HG03060 (cell line): ENCODE measurements around the gene ELMO3.

Experiments used
- ATAC-seq: cut with Tn5 transposase; IDR thresholded peaks from one replicate; pipeline ENCODE4 v1.9.1; 2021; ENCODE audit warnings: low read depth, moderate number of reproducible peaks; ENCODE audit not compliant: unreplicated experiment

Gene ELMO3, protein sequence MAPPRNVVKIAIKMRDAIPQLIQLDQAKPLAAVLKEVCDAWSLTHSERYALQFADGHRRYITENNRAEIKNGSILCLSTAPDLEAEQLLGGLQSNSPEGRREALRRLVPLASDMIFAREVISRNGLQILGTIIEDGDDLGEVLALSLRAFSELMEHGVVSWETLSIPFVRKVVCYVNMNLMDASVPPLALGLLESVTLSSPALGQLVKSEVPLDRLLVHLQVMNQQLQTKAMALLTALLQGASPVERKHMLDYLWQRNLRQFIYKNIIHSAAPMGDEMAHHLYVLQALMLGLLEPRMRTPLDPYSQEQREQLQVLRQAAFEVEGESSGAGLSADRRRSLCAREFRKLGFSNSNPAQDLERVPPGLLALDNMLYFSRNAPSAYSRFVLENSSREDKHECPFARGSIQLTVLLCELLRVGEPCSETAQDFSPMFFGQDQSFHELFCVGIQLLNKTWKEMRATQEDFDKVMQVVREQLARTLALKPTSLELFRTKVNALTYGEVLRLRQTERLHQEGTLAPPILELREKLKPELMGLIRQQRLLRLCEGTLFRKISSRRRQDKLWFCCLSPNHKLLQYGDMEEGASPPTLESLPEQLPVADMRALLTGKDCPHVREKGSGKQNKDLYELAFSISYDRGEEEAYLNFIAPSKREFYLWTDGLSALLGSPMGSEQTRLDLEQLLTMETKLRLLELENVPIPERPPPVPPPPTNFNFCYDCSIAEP

GRCh38 chr16:67199011-67199807, at the start of gene ELMO3:
ELMO3 (plus strand) TSS chr16:67199131; CDS start chr16:67199327, 196 bp downstream.
- ATAC-seq, result no peak

GRCh38 chr16:67149276-67150046, 49.5 kb upstream of the ELMO3 start:
- ATAC-seq, result no peak

DNA sequence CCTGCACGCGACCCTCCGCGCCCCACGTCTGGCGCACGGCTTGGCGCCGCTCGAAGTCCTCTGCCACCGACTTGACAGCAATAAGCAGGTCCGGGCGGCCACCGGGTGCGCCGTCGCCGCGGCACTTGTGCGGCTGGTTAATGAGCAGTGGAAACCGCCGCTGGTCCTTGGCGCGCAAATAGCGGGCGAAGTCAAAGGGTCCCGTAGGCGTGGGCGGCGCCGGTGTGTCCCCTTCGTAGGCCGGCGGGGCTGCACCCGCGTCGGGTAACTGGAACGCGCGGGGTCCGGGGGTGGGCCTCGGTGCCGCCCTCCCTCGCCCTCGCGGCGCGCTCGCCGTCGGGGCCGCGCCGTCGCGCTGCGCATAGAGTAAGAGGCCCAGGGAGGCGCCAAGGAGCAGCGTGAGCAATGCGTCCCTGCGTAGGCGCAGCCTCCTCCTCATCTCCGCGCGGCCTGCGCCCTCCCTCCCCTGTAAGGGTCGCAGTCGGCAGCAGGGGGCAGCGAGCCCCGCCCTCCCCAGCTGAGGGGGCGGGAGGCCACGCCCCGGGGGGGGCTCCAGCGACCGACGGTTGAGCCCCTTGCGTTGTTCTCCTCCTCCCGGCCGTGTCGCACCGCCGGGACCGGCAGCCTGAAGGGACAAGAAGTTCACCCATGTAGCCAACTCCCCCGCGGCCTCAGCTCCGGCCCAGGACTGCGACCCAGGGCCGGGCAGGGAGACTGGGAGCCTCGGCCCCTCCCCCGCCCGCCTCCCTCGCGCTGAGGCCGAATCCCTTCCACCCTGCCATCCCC, 48.7 kb upstream of the ELMO3 start:
- ATAC-seq, result no peak

DNA sequence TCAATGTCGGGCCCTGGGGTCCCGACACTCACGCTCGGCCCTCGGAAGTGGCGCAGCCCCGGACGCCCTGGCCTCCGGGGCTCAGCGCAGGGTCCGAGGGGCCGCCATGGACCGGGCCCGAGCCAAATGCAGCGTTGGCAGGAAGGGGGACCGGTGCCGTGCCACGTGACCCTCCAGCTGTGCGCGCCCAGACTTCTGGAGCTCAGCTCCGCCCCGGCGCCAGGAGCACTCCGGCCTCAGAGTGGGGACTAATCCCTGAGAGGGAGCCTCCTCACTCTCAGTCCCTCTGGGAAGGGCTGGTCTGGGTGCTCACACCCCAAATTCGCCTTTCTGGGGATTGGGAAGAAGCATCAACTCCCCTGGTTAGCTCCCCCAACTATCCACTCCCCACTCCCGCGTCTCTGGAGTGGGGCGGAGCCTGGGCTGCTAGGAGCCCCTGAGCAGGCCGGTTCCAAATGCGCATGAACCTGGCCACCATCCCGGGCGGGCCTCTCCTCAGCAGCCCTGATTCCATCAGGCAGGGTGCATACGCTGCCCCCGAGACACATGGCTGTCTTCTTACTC, 48.0 kb upstream of the ELMO3 start, which contains the start of gene B3GNT9:
B3GNT9 (minus strand) TSS at position 166 of the 564 bp plus-strand sequence. CDS start 513 bp downstream, outside the sequence.
- ATAC-seq, result no peak

DNA sequence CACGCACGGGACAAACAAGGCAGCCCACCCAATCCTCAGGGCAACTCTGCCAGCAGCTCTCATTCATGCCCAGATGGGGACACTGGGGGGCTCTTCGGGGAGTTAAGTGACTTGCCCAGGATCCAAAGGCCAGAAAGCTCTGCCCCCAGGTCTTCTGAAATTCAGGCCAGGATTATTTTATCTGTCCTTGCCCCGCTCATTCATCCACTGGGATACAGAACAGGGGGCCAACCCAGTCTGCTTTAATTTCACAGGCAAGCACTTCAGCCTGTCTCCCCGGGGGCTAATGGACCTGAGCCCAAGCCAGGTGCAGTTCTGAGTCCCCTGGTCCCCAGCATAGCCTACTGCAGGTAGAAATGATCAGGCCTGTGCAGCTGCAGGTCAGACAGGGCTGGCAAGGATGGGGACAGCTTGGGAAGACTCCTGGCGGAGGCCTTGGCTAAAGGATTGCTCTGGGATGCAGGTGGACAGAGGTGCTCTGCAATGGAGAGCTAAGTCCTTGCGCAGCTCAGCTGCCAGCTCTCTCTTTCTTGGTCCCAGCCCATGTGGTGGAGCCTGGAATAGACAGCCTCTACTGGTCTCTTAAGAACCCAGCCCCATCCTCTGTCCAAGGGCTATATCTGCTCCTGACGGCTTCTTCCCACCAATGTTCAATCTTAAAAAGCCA, 47.4 kb upstream of the ELMO3 start:
- no peak for ATAC-seq

DNA sequence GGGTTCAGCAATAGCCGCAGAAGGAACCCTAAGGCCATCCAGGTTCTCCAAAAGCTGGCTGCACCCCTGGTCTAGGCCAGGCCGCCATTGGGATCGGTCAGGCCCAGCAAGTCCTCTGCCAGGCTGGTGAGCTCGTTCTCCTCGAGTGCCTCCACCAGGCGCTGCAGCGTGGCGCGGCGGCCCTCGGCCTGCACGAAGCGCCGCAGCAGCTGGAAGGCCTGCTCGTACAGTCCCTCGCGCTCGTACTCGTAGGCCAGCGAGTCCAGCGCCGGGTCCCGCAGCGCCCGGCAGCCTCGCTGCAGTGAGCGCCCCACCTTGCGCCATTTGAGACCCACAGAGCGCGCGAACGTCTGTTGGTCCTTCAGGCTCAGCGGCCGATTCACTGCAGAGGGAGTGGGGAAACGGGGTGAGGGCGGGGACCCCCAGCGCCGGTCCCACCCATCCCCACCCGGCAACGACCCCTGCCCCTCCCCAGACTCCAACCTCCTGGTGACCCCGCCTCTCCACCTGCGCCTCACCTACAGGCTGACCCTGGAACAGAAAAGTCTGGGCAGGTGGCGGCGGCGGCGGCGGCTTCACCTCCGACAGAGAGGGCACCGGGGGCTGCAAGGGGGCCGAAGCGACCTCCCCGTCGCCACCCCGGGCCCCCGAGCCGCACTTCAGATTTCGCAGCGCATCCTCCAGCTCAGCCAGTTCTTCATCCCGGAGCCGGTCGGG, 44.2 kb upstream of the ELMO3 start:
- no peak for ATAC-seq

GRCh38 chr16:67155295-67156142, 43.4 kb upstream of the ELMO3 start:
- ATAC-seq, result no peak

GRCh38 chr16:67156143-67156844, 42.6 kb upstream of the ELMO3 start:
- no peak for ATAC-seq

DNA sequence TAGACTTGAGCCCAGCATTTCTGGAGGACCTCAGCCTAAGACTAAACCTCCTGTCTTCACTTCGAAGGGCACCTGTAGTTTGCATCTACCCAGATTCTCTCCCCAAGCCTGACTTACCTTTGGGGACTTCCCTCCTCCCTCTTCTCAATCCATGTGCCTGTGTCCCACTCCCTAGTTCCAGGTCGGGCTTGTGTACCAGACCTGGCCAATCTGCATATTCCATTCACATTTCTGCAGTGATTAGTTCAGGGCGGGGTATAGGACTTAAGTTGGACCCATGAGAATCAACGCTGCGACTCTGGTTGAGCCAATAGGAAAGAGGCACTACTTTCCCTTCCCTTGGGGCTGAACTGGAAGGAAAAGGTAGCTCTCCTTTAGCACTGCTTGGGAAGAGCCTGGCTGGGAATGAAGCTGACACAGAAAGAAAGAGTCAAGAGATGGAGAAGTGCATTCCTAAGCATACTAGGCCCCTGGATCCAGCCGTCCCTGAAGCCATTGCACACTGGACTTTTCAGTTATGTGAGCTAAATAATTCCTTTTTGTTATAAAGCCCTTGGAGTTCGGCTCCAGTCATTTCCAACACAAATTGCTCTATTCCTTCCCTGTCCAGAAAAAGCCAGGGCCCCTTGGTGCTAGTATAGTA, 41.7 kb upstream of the ELMO3 start:
- ATAC-seq, result no peak

DNA sequence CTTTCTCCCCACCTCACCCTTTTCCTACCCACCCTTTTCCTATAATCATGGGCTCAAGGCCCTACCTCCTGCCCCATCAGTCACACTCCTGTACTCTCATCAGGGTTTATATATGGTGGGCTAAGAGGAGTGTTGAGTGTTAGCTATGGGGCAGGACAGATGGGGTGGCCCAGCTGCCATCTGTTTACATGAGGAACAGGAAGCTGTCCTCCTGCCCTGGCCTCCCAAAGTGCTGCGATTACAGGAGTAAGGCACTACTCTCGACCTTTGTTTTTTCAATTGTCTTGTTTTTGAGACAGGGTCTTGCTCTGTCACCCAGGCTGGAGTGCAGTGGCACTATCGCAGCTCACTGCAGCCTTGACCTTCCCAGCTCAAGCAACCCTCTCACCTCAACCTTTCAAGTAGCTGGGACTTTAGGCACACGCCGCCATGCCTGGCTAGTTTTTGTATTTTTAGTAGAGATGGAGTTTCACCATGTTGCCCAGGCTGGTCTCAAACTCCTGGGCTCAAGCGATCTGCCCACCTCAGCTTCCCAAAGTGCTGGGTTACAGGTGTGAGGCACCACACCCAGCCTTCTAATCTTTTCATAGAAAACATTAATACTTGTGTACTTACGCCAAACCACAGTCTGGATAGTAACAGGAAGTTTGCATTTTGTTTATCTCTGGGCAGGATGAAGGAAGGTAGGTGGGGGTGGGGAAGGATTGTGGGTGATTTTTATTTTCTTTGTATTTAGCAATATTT, 40.9 kb upstream of the ELMO3 start:
- ATAC-seq, result no peak

DNA sequence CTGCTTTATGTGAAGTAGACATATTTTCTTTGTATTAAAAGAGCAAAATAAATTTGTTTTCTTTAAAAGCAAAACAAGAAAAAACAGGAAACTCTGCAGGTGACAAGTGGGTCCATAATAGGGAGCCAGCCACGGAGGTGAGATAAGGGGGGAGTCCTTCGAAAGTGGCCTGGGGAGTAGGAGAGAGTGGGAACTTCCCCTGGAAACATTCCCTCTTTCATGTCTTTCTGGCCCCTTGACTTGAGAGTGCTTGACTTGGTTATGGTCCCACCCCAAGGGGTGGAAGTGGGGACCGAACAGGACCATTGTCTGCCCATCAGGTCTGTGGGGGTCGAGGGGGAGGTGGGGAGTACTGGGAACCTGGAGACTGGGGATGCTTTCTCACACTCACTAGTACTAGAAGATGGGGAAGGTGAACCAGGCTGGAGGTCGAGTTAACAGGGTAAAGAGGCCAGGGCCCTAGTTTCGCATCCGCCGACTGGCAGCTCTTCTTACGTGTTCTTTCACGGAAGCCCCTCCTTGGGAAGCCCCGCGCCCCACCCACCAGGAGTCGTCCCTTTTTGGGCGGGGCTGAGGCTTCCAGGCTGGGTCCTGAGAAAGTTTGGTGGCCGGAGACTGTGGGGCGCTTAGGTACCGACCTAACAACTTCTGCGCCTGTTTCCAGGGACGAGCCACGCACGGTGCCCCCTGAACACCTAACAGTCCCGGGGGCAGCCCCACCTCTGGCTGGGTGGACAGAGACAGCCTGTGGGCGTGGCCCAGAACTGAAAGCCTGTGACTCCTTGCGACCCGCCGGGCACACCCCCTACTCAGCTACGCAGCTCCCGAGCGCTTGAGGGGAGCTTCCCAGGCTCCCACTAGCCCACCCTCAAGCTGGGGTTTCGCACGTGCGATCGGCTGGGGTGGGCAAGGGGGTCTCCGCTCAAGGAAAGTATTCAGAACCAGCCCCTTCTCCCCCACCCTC, 40.0 kb upstream of the ELMO3 start:
- peak; percentile 31 for ATAC-seq

DNA sequence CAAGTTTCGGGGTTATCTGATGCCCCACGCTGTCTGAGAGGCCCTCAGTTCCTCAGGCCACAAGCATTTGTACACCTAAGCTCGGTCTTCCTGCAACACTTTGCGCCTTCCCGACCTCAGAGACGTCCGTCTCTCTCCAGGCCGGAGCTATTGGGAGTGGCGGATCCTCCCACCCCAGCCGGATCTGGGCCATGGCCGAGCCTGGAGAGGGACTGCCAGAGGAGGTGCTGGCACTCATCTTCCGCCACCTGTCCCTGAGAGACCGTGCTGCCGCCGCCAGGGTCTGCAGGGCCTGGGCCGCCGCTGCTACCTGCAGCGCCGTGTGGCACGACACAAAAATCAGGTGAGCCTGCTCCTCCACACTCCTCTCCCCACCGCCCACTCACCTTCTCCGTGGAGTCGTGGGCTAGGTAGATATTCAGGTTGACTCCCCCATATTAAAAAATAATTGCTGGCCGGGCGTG, 37.3 kb upstream of the ELMO3 start:
- ATAC-seq, result no peak

DNA sequence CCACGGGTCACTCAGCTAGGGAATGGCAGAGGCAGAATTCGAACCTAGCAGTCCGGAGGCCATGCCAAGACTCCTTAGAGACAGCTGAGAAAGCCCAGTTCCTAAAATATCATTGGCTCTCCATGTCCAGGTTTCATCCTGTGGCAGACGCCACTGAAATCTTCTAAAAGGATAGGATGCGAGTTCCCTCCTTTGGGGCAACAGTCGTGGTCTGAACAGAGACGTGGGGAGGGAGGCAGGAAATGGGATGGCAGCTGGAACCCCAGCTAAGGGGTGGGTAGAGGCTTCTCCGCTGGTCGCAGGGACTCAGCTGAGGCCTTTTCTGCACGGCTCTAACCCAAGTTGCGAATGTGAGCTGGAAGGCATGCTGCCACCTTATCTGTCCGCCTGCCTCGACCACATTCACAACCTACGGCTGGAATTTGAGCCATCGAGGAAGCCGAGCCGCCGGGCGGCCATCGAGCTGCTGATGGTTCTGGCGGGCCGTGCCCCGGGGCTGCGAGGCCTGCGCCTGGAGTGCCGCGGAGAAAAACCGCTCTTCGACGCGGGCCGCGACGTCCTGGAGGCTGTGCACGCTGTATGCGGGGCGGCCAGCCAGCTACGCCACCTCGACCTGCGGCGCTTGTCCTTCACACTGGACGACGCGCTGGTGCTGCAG, 36.3 kb upstream of the ELMO3 start:
- ATAC-seq, result no peak
